Thyroid gland (tissue), 4 donors: ENCODE data around the gene KBTBD2. TPM values are rescaled to one million over a fixed set of nuclear protein-coding genes. Genes with fewer than 3 reads are reported as not detected.

ENCODE experiments used
- DNase-seq, 2 donors: peaks; one replicate each; pipeline ENCODE4 v3.0.0-alpha.2; 2019
- H3K27ac ChIP-seq, 3 donors: fragments of 200-600 bp; sonication (generic); 1 replicate in 2 of 3; 2 replicates in 1 of 3; pipeline ENCODE4 v1.5.1; 2016 to 2019; ENCODE audit warnings: mild to moderate bottlenecking in 1 of 3, moderate library complexity in 1 of 3
- H3K27me3 ChIP-seq: fragments of 200-600 bp; sonication (generic); one replicate; pipeline ENCODE4 v1.5.1; 2019
- H3K36me3 ChIP-seq, 2 donors: fragments of 200-600 bp; sonication (generic); one replicate each; pipeline ENCODE4 v1.5.1; 2016 to 2019
- H3K4me1 ChIP-seq, 2 donors: fragments of 200-600 bp; sonication (generic); one replicate each; pipeline ENCODE4 v1.5.1; 2017 to 2019
- H3K4me3 ChIP-seq, 3 donors: fragments of 200-600 bp; sonication (generic); replicated peaks in 1 of 3; 1 replicate in 2 of 3; 2 replicates in 1 of 3; pipeline ENCODE4 v1.5.1; 2016; ENCODE audit warnings: mild to moderate bottlenecking in 1 of 3
- H3K9me3 ChIP-seq: fragments of 200-600 bp; sonication (generic); one replicate; pipeline ENCODE4 v1.5.1; 2017
- POLR2A ChIP-seq, 2 donors: fragments of 450-650 bp; IDR thresholded peaks; one replicate each; pipeline ENCODE4 v1.6.1; 2017; ENCODE audit warnings: antibody characterized with exemption in 2 of 2, mild to moderate bottlenecking in 2 of 2, moderate library complexity in 1 of 2
- WGBS, 2 donors: methylation state at CpG; one replicate each; pipeline ENCODE4 v1.1.5; 2017; 5-methylcytosine and 5-hydroxymethylcytosine counted together
- intact Hi-C: fragments of 100-400 bp; cut with DNase I; formaldehyde crosslinking; loops from one replicate; pipeline ENCODE4 v1.15.1; 2023
- total RNA-seq, 4 donors: library from RNA; depleted of rRNA; stranded (reverse); fragments of >200 nt; gene quantifications; one replicate each; pipeline ENCODE4 v1.2.3, GENCODE V29; 2016
- TF ChIP-seq, protein P1 (sequence below), 6 experiments: fragments of 200-600 bp in 3 of 6; fragments of 450-650 bp in 3 of 6; sonication (generic) in 3 of 6; IDR thresholded peaks; one replicate each; pipeline ENCODE4 v1.5.1; 2016 to 2019; ENCODE audit warnings: antibody characterized with exemption in 6 of 6, mild to moderate bottlenecking in 2 of 6, inconsistent platforms in 1 of 6, moderate library complexity in 1 of 6

Gene KBTBD2
- 10 to 100 TPM; 35.1 to 49.8 (median 42.5) TPM for total RNA-seq

DNA sequence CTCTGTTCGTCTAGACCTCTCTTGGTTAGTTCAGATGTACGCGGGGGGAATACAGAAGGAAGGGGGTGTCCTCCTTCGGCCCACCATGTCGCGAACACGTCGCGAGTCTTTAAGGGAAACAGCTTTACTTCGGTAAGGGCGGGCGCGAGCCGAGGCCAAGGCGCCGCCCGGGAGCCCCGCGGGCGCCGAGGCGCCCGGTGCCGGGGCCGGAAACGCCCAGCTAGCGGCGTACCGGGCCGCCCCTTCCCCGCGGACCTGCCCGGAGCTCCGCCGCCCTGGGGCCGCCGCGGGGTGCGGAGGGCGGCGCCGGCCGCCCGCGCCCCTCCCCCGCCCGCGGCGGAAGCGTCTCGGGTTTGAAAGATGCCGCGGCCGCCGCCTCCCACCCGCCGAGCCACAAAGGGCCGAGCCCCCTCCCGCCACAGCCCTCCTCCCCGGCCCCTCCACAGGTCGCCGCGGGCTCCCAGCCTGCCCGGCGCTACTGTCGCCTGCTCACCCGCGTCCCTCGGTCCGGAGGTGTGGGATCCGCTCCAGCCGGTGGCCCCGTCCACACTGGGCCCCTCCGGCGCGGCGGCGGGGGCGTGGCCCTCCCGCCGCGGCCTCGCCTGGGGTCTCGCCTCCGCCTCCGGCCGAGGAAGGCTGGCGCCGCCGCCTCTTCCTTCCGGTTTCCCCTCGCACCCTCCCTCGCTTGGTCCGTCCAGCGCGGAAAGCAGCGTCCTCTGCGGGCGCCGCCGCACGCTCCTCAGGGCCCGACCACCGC, at the start of gene KBTBD2:
TSS of gene KBTBD2 (minus strand) at position 718 of the 757 bp plus-strand sequence. CDS start 12,156 bp downstream, outside the sequence.
- DNase-seq: peak; percentile 86
- no peaks in the 10 kb centered on the region for H3K9me3 ChIP-seq
- H3K4me1 ChIP-seq: peaks cover 24 to 42% of the 10 kb centered on the region in 2 donors
- peak within 1 kb of the TSS; percentile 95 to 100 (median 96) for H3K27ac ChIP-seq
- TF ChIP-seq POLR2A (IDR thresholded peaks at IDR 0.05): peak; percentile 41 to 56
- TF ChIP-seq, protein P1, sequence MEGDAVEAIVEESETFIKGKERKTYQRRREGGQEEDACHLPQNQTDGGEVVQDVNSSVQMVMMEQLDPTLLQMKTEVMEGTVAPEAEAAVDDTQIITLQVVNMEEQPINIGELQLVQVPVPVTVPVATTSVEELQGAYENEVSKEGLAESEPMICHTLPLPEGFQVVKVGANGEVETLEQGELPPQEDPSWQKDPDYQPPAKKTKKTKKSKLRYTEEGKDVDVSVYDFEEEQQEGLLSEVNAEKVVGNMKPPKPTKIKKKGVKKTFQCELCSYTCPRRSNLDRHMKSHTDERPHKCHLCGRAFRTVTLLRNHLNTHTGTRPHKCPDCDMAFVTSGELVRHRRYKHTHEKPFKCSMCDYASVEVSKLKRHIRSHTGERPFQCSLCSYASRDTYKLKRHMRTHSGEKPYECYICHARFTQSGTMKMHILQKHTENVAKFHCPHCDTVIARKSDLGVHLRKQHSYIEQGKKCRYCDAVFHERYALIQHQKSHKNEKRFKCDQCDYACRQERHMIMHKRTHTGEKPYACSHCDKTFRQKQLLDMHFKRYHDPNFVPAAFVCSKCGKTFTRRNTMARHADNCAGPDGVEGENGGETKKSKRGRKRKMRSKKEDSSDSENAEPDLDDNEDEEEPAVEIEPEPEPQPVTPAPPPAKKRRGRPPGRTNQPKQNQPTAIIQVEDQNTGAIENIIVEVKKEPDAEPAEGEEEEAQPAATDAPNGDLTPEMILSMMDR (IDR thresholded peaks at IDR 0.05): no peak
- no peaks in the 10 kb centered on the region for H3K27me3 ChIP-seq
- intact Hi-C loops: no loop called here
- WGBS, 2 donors: 0 to 1% methylated on average over 13 to 25 of the region's 104 CpGs
- H3K4me3 ChIP-seq: peak within 1 kb of the TSS; percentile 73 to 92 (median 83)
- H3K36me3 ChIP-seq: no peaks in the 10 kb centered on the region

DNA sequence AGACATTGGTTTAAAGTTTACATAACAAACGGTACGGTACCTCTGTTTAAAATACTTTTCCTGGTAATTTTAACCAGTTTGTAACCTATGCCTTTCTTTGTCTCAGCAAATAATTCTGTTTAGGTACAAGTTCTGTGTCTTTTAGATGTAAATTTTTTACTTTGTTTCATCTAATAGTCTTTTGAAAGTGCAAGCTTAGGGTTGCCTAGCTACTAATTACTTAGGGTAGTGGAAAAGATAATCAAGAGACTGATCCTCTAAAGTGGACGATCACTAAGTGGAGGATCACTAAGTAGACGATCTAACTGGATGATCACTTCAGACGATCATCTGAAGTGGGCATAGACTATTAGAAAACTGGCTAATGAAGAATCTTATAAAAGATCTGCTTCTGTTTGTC, 49.6 kb upstream of the KBTBD2 start:
- peak overlapping the region in 1 of 3 donors; percentile 70 for H3K27ac ChIP-seq
- intact Hi-C loops: loop anchor here (5.0 to 10.0 kb wide), 2 partner anchors 96 to 121 kb away; partner anchors contain the start of gene NT5C3A
- H3K36me3 ChIP-seq: no peaks in the 10 kb centered on the region
- no peaks in the 10 kb centered on the region for H3K9me3 ChIP-seq
- no peak for DNase-seq
- WGBS, 2 donors: 45 to 62% methylated on average over 5 of the region's 5 CpGs
- H3K27me3 ChIP-seq: no peaks in the 10 kb centered on the region
- TF ChIP-seq, protein P1 (IDR thresholded peaks at IDR 0.05): no peak
- no peak for TF ChIP-seq POLR2A (IDR thresholded peaks at IDR 0.05)
- H3K4me3 ChIP-seq: no peak overlapping the region
- H3K4me1 ChIP-seq: peaks cover 6 to 29% of the 10 kb centered on the region in 2 donors

DNA sequence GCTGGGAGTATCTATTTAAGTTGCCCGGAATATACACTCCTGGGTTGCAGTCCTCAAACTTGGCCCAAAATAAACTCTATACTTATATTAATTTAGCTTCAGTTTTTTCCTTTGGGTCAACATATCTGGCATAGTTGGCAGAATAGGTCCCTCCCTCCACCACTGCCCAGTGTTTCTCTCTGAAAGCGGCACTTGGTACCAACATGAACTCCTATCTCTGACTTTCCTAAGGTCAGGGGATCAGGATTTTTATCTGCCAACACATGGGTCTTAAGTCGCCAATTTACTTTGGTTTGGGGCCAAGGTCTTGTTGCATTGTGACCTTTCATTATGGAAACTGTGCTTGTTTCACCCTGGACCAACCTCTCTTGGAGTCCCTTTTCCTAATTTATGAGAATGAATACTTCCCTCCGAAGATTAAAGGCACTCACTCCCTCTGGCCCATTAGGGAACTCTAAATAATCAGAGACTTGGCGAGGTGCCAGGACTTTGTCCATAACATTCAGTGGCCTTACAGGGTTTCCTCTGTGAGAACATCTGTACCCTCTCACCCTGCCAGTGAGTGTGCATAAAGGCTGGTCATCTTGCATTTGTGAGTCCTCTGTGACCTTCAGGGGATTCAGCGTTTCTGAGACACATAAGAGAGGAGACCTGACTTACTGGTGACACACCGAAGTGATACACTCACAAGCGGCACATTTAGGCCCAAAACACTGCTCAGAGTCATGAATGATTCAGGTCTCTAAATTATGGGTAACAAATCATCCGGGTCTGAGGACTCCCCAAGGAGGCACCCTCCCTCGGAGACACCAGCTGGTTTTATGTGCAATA, 46.0 kb upstream of the KBTBD2 start:
- H3K36me3 ChIP-seq: no peaks in the 10 kb centered on the region
- H3K27ac ChIP-seq: no peak overlapping the region
- DNase-seq: peak; percentile 21 to 26
- no peaks in the 10 kb centered on the region for H3K27me3 ChIP-seq
- H3K9me3 ChIP-seq: no peaks in the 10 kb centered on the region
- TF ChIP-seq, protein P1 (IDR thresholded peaks at IDR 0.05): no peak
- TF ChIP-seq POLR2A (IDR thresholded peaks at IDR 0.05): no peak
- H3K4me3 ChIP-seq: no peak overlapping the region
- 74% methylated on average over 10 of the region's 10 CpGs for WGBS, 2 donors
- intact Hi-C loops: no loop called here
- peaks cover 6 to 29% of the 10 kb centered on the region in 2 donors for H3K4me1 ChIP-seq

DNA sequence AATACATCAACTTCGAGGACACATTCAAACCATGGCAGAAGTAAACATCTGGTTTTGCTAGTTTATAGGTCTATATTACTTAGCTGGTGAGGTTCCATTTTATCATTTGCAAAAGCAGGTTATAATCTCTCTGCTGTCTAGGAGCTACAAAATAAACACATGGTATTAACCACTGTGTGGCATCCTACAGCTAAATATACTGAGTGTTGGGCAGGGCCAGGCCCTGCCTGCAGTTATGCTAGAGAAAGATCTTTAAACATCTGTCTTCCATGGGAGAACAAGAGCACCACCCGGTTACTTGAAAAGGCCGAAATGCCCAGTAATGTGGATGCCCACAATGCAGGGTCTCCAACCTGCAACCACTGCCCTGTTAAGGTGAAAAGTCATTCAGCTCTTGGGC, 45.1 kb upstream of the KBTBD2 start:
- TF ChIP-seq, protein P1 (IDR thresholded peaks at IDR 0.05): no peak
- no peak for TF ChIP-seq POLR2A (IDR thresholded peaks at IDR 0.05)
- no peak overlapping the region for H3K27ac ChIP-seq
- DNase-seq: no peak
- intact Hi-C loops: no loop called here
- H3K27me3 ChIP-seq: no peaks in the 10 kb centered on the region
- H3K9me3 ChIP-seq: no peaks in the 10 kb centered on the region
- H3K4me3 ChIP-seq: no peak overlapping the region
- peaks cover 2 to 27% of the 10 kb centered on the region in 2 donors for H3K4me1 ChIP-seq
- 87 to 88% methylated on average over 3 of the region's 3 CpGs for WGBS, 2 donors
- no peaks in the 10 kb centered on the region for H3K36me3 ChIP-seq
